Measurements from ENCODE around the gene TSPAN10.
"Not testable (repeated sequence)": the region's sequence is repeated elsewhere in the genome, so short reads cannot be mapped to it uniquely, and the experiment has no call there.

TSPAN10 gene

GRCh38 chr17:81636505-81637288, at the start of gene TSPAN10, which contains the start of gene NPLOC4:
Gene TSPAN10, plus strand, starts transcription at chr17:81637196. Its CDS starts 5,217 bp downstream, at chr17:81642413.
Gene NPLOC4, minus strand, starts transcription at chr17:81637112. Its CDS starts 182 bp downstream, at chr17:81636930.
- peak; percentile 75 for DNase-seq

GRCh38 chr17:81589612-81590011, 47.4 kb upstream of the TSPAN10 start:
- DNase-seq = no peak

- no peak for DNase-seq
Observed at GRCh38 chr17:81590121-81590520, 46.9 kb upstream of the TSPAN10 start.

- DNase-seq = no peak
Observed at GRCh38 chr17:81591971-81592370, 45.0 kb upstream of the TSPAN10 start.

- no peak for DNase-seq
Observed at GRCh38 chr17:81593105-81593871, 43.7 kb upstream of the TSPAN10 start.

- no peak for DNase-seq
Observed at GRCh38 chr17:81599719-81600486, 37.1 kb upstream of the TSPAN10 start.

GRCh38 chr17:81601525-81602120, 35.4 kb upstream of the TSPAN10 start:
- DNase-seq = peak; percentile 37

GRCh38 chr17:81603846-81604610, 33.0 kb upstream of the TSPAN10 start:
- DNase-seq = no peak

- DNase-seq = no peak
Observed at GRCh38 chr17:81607431-81607830, 29.6 kb upstream of the TSPAN10 start.

- DNase-seq = no peak
Observed at GRCh38 chr17:81608082-81608481, 28.9 kb upstream of the TSPAN10 start.

- DNase-seq = no peak
Observed at GRCh38 chr17:81608605-81609004, 28.4 kb upstream of the TSPAN10 start.

GRCh38 chr17:81609541-81610311, 27.3 kb upstream of the TSPAN10 start:
- DNase-seq = no peak

GRCh38 chr17:81612172-81612970, 24.6 kb upstream of the TSPAN10 start:
- DNase-seq = no peak

- DNase-seq = no peak
Observed at GRCh38 chr17:81615401-81615930, 21.5 kb upstream of the TSPAN10 start.

GRCh38 chr17:81616877-81617276, 20.1 kb upstream of the TSPAN10 start:
- DNase-seq = no peak

- not testable (repeated sequence) for DNase-seq
Observed at GRCh38 chr17:81618307-81618706, 18.7 kb upstream of the TSPAN10 start.

GRCh38 chr17:81621494-81622130, 15.4 kb upstream of the TSPAN10 start:
- DNase-seq = no peak

- no peak for DNase-seq
Observed at GRCh38 chr17:81630274-81630673, 6.7 kb upstream of the TSPAN10 start.

GRCh38 chr17:81631482-81631881, 5.5 kb upstream of the TSPAN10 start:
- DNase-seq = no peak

GRCh38 chr17:81635431-81635830, 1.6 kb upstream of the TSPAN10 start:
- no peak for DNase-seq

Data from NCI-H226 (cell line).